Fibroblast of the conjunctiva (primary cell): Measurements from ENCODE around the gene ZNF792.
"Not testable (repeated sequence)": the region's sequence is repeated elsewhere in the genome, so short reads cannot be mapped to it uniquely, and the experiment has no call there.

Experiments
- DNase-seq: peaks from one replicate; pipeline ENCODE4 v3.0.0-alpha.2; 2010; ENCODE audit warnings: low read depth

The ZNF792 gene

GRCh38 chr19:34998777-34999497 is 34.9 kb upstream of the ZNF792 start:
- DNase-seq, result no peak

GRCh38 chr19:34998224-34998623 is 34.2 kb upstream of the ZNF792 start:
- DNase-seq, result not testable (repeated sequence)

- no peak for DNase-seq
Measured at GRCh38 chr19:34997071-34997617, 33.1 kb upstream of the ZNF792 start.

- no peak for DNase-seq
Measured at GRCh38 chr19:34995551-34995950, 31.5 kb upstream of the ZNF792 start.

GRCh38 chr19:34994643-34995541 is 30.9 kb upstream of the ZNF792 start:
- DNase-seq, result no peak

- no peak for DNase-seq
Measured at GRCh38 chr19:34994286-34994642, 30.2 kb upstream of the ZNF792 start.

- not testable (repeated sequence) for DNase-seq
Measured at GRCh38 chr19:34992582-34992981, 28.6 kb upstream of the ZNF792 start.

- no peak for DNase-seq
Measured at GRCh38 chr19:34991542-34992333, 27.7 kb upstream of the ZNF792 start.

GRCh38 chr19:34990578-34991192 is 26.7 kb upstream of the ZNF792 start:
- no peak for DNase-seq

GRCh38 chr19:34989298-34989697 is 25.3 kb upstream of the ZNF792 start:
- no peak for DNase-seq

GRCh38 chr19:34988119-34988518 is 24.1 kb upstream of the ZNF792 start:
- DNase-seq, result no peak

GRCh38 chr19:34985249-34986022 is 21.4 kb upstream of the ZNF792 start:
- DNase-seq, result no peak

- DNase-seq, result no peak
Measured at GRCh38 chr19:34984287-34984686, 20.3 kb upstream of the ZNF792 start.

- DNase-seq, result no peak
Measured at GRCh38 chr19:34983786-34984185, 19.8 kb upstream of the ZNF792 start.

- no peak for DNase-seq
Measured at GRCh38 chr19:34982275-34982674, 18.2 kb upstream of the ZNF792 start.

- no peak for DNase-seq
Measured at GRCh38 chr19:34979819-34980640, 16.0 kb upstream of the ZNF792 start.

- DNase-seq, result no peak
Measured at GRCh38 chr19:34976611-34977010, 12.6 kb upstream of the ZNF792 start.

- DNase-seq, result no peak
Measured at GRCh38 chr19:34975056-34975455, 11.0 kb upstream of the ZNF792 start.

- no peak for DNase-seq
Measured at GRCh38 chr19:34974646-34975045, 10.6 kb upstream of the ZNF792 start.

GRCh38 chr19:34972163-34972705 is 8.2 kb upstream of the ZNF792 start:
- no peak for DNase-seq
